Suprapubic skin (tissue), 3 donors: Measurements from ENCODE around the gene RGMA.

Experiments
- EP300 ChIP-seq: sonication (generic); formaldehyde crosslinking; IDR thresholded peaks from one replicate; pipeline ENCODE4 v1.6.1; 2017; ENCODE audit warnings: antibody characterized with exemption
- POLR2A ChIP-seq, 2 donors: fragments of 450-650 bp; IDR thresholded peaks; one replicate each; pipeline ENCODE4 v1.6.1; 2017; ENCODE audit warnings: antibody characterized with exemption in 2 of 2, mild to moderate bottlenecking in 2 of 2, moderate library complexity in 2 of 2
- TF ChIP-seq, protein P1 (sequence below), 2 donors: fragments of 200-600 bp in 1 of 2; fragments of 450-650 bp in 1 of 2; sonication (generic) in 1 of 2; IDR thresholded peaks; one replicate each; pipeline ENCODE4 v1.5.1; 2016 to 2019; ENCODE audit warnings: antibody characterized with exemption in 2 of 2, mild to moderate bottlenecking in 1 of 2, moderate library complexity in 1 of 2

DNA sequence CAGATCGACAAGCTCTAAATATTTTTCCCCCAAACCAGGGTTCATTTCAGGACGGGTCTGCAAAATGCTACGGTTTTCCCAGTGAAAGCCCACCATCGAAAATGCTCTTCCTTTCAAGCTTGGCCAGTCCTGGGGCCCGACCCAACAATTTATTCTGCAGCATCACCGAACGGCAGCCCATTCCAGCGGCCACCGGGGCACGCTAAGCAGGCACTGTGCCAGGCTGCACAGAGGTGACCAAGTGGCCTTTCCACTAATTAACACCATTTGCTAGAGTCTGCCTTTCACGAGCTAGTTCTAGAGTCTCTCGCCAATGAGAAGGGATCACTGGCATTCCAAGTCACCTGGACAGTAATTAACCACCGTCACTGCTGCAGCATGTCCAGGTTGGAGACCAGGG is 14.4 kb downstream of the RGMA start:
- TF ChIP-seq, protein P1, sequence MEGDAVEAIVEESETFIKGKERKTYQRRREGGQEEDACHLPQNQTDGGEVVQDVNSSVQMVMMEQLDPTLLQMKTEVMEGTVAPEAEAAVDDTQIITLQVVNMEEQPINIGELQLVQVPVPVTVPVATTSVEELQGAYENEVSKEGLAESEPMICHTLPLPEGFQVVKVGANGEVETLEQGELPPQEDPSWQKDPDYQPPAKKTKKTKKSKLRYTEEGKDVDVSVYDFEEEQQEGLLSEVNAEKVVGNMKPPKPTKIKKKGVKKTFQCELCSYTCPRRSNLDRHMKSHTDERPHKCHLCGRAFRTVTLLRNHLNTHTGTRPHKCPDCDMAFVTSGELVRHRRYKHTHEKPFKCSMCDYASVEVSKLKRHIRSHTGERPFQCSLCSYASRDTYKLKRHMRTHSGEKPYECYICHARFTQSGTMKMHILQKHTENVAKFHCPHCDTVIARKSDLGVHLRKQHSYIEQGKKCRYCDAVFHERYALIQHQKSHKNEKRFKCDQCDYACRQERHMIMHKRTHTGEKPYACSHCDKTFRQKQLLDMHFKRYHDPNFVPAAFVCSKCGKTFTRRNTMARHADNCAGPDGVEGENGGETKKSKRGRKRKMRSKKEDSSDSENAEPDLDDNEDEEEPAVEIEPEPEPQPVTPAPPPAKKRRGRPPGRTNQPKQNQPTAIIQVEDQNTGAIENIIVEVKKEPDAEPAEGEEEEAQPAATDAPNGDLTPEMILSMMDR (IDR thresholded peaks at IDR 0.05) = no peak
- TF ChIP-seq EP300 (no peak), POLR2A (IDR thresholded peaks at IDR 0.05) (no peak)
